HepG2 (cell line): Measurements from ENCODE around the gene DCN. TPM values are rescaled to one million over a fixed set of nuclear protein-coding genes. Genes with fewer than 3 reads are reported as not detected.

Experiments used
- ATAC-seq: fragments of 200-7000 bp; cut with Tn5 transposase; 3 replicates; pipeline ENCODE4 v1.9.1; 2020; ENCODE audit warnings: mild to moderate bottlenecking, moderate library complexity
- BruUV-seq: library from RNA; stranded (reverse); fragments of 400-500 nt; replicated peaks from 2 replicates; lab custom pipeline; 2021; lab: Mats Ljungman, UMichigan
- CTCF ChIA-PET: fragments of 300-600 bp; formaldehyde crosslinking; extraction: SDS; loops from one replicate; lab custom pipeline; 2021; ENCODE audit warnings: low total read pairs, inconsistent platforms, low intra/inter-chr PET ratio; lab: Yijun Ruan, JAX
- POLR2A ChIA-PET: fragments of 350-600 bp; sonication (Branson Sonifier 250); formaldehyde crosslinking; loops from one replicate; lab custom pipeline; 2020; ENCODE audit warnings: antibody characterized with exemption, inconsistent platforms; lab: Yijun Ruan, JAX
- DNase-seq: peaks from one replicate; pipeline ENCODE4 v3.0.0-alpha.2; 2015; ENCODE audit warnings: low spot score
- FAIRE-seq: peaks from 3 replicates; lab custom pipeline; 2011; peaks lifted over from hg19 to GRCh38; lab: Jason Lieb, UNC
- H2AFZ ChIP-seq: one replicate; pipeline ENCODE4 v1.6.1; 2011; ENCODE audit warnings: low read length, inconsistent platforms
- H3K27ac ChIP-seq: fragments of 300-600 bp; 3 replicates; pipeline ENCODE4 v1.8.0; 2011; ENCODE audit warnings: mixed run types, mild to moderate bottlenecking, mixed read lengths, low read length, inconsistent platforms; ENCODE audit not compliant: insufficient read depth; ENCODE audit errors: extremely low read length
- H3K27me3 ChIP-seq, 2 experiments: fragments of 200-600 bp in 1 of 2; 2 replicates in 1 of 2; 3 replicates in 1 of 2; pipeline versions ENCODE4 v1.6.0 to v1.8.0; 2011; ENCODE audit warnings: low read length in 2 of 2, mild to moderate bottlenecking in 2 of 2, moderate library complexity in 2 of 2, inconsistent platforms in 1 of 2; ENCODE audit not compliant: insufficient read depth in 2 of 2, control insufficient read depth in 1 of 2
- H3K36me3 ChIP-seq, 2 experiments: fragments of 200-600 bp in 1 of 2; replicated peaks in 1 of 2; 2 replicates in 1 of 2; 3 replicates in 1 of 2; pipeline versions ENCODE4 v1.5.1 to v1.8.0; 2011; ENCODE audit warnings: low read length in 2 of 2, inconsistent platforms in 1 of 2; ENCODE audit not compliant: insufficient read depth in 2 of 2, control insufficient read depth in 1 of 2
- H3K4me1 ChIP-seq: 2 replicates; pipeline ENCODE4 v1.5.1; 2012; ENCODE audit warnings: low read length, inconsistent platforms; ENCODE audit not compliant: insufficient read depth
- H3K4me2 ChIP-seq: 2 replicates; pipeline ENCODE4 v1.6.0; 2011; ENCODE audit warnings: low read depth, low read length, inconsistent platforms
- H3K4me3 ChIP-seq, 3 experiments: fragments of 200-600 bp in 1 of 3; sonication (generic), shearing (Covaris generic) in 1 of 3; replicated peaks in 1 of 3; 2 replicates each; pipeline ENCODE4 v1.5.1; 2011 to 2016; ENCODE audit warnings: low read length in 3 of 3, inconsistent platforms in 2 of 3, low read depth in 2 of 3, mild to moderate bottlenecking in 2 of 3, control low read depth in 1 of 3, mixed read lengths in 1 of 3; ENCODE audit not compliant: insufficient read depth in 1 of 3
- H3K79me2 ChIP-seq: one replicate; pipeline ENCODE4 v1.6.1; 2011; ENCODE audit warnings: low read length, inconsistent platforms; ENCODE audit not compliant: insufficient read depth
- H3K9ac ChIP-seq: 2 replicates; pipeline ENCODE4 v1.6.0; 2011; ENCODE audit warnings: mild to moderate bottlenecking, low read depth, low read length, inconsistent platforms; ENCODE audit not compliant: insufficient read depth
- H3K9me3 ChIP-seq: 2 replicates; pipeline ENCODE4 v1.5.1; 2012; ENCODE audit warnings: mild to moderate bottlenecking, low read length
- H4K20me1 ChIP-seq: 2 replicates; pipeline ENCODE4 v1.6.0; 2011; ENCODE audit warnings: inconsistent platforms, mild to moderate bottlenecking, low read length, moderate library complexity; ENCODE audit not compliant: insufficient read depth
- BHLHE40 ChIP-seq: IDR thresholded peaks from 2 replicates; pipeline ENCODE4 v1.6.1; 2011; ENCODE audit warnings: low read length, improper control_type of control experiment
- GPN1 ChIP-seq: sonication (generic); formaldehyde crosslinking; IDR thresholded peaks from 2 replicates; pipeline ENCODE4 v1.5.1; 2020; ENCODE audit warnings: missing genetic modification reagents, borderline replicate concordance
- GTF3A ChIP-seq: sonication (generic); formaldehyde crosslinking; conservative IDR thresholded peaks from 2 replicates; pipeline ENCODE4 v1.4.0; 2020; ENCODE audit warnings: mild to moderate bottlenecking, missing genetic modification reagents
- KDM6A ChIP-seq: IDR thresholded peaks from 2 replicates; pipeline ENCODE4 v1.6.1; 2016; ENCODE audit warnings: low read depth
- KMT2A ChIP-seq: sonication (generic); formaldehyde crosslinking; IDR thresholded peaks from 2 replicates; pipeline ENCODE4 v1.4.0; 2020; ENCODE audit warnings: missing genetic modification reagents
- PRPF4 ChIP-seq: fragments of 200-400 bp; formaldehyde crosslinking; IDR thresholded peaks from 2 replicates; pipeline ENCODE4 v1.6.1; 2016; ENCODE audit warnings: low read length, low read depth; ENCODE audit not compliant: poor library complexity, severe bottlenecking
- SYNCRIP ChIP-seq: fragments of 200-400 bp; formaldehyde crosslinking; IDR thresholded peaks from 2 replicates; pipeline ENCODE4 v1.6.1; 2018; ENCODE audit warnings: mild to moderate bottlenecking, low read depth, low read length; ENCODE audit not compliant: insufficient read depth
- WGBS: methylation state at CpG from one replicate; pipeline ENCODE4 v1.1.6; 2017; ENCODE audit warnings: low lambda C conversion rate; 5-methylcytosine and 5-hydroxymethylcytosine counted together
- in situ Hi-C: cut with HindIII; loops from 2 replicates; pipeline ENCODE4 v1.10.0; 2017; ENCODE audit warnings: low pct_unique_long_range_greater_than_20kb; ENCODE audit not compliant: extremely low pct_ligation_motif_present
- intact Hi-C: fragments of 100-400 bp; cut with micrococcal nuclease; formaldehyde crosslinking; loops from one replicate; pipeline ENCODE4 v1.10.0; 2022; ENCODE audit not compliant: unreplicated experiment
- polyA plus RNA-seq, 8 experiments: library from polyadenylated mRNA; depleted of rRNA in 3 of 8; stranded (reverse) in 7 of 8; unstranded in 1 of 8; fragments of >200 nt; fragmentation: Illumina TruSeq in 4 of 8; extraction: Trizol in 4 of 8; gene quantifications; 2 replicates each; pipeline versions ENCODE4 v1.2.1 to v1.2.3, GENCODE V29; 2011 to 2016; ENCODE audit warnings: low read depth in 4 of 8, missing spikeins in 1 of 8, mixed read lengths in 1 of 8; ENCODE audit not compliant: insufficient read depth in 1 of 8
- total RNA-seq, 5 experiments: library from RNA; depleted of rRNA; stranded (reverse); fragments of >200 nt; fragmentation: Illumina TruSeq; extraction: Trizol; gene quantifications; 2 replicates each; pipeline ENCODE4 v1.2.3, GENCODE V29; 2016; ENCODE audit warnings: low read depth in 1 of 5
- TF ChIP-seq, protein P1 (sequence below): sonication (generic); formaldehyde crosslinking; IDR thresholded peaks from 2 replicates; pipeline ENCODE4 v1.5.0; 2020; ENCODE audit warnings: missing genetic modification reagents, mild to moderate bottlenecking, borderline replicate concordance
- TF ChIP-seq, protein P2 (sequence below): sonication (generic); formaldehyde crosslinking; IDR thresholded peaks from 2 replicates; pipeline ENCODE4 v1.4.0; 2020; ENCODE audit warnings: missing genetic modification reagents
- TF ChIP-seq, protein P3 (sequence below): sonication (generic); formaldehyde crosslinking; IDR thresholded peaks from 2 replicates; pipeline ENCODE4 v1.5.0; 2020; ENCODE audit warnings: mild to moderate bottlenecking, missing genetic modification reagents, borderline replicate concordance
- TF ChIP-seq, protein P4 (sequence below): sonication (generic); formaldehyde crosslinking; IDR thresholded peaks from 2 replicates; pipeline ENCODE4 v1.5.0; 2020; ENCODE audit warnings: mild to moderate bottlenecking, low read depth, missing genetic modification reagents, borderline replicate concordance
- TF ChIP-seq, protein P5 (sequence below): sonication (generic); formaldehyde crosslinking; IDR thresholded peaks from 2 replicates; pipeline ENCODE4 v1.5.1; 2020; ENCODE audit warnings: mild to moderate bottlenecking, missing genetic modification reagents, moderate library complexity

Gene DCN
- total and polyA plus RNA-seq, 2 of the 13 experiments (the other 11 are each of a cell fraction or from before 2014, with no cell fraction given), result not detected

DNA sequence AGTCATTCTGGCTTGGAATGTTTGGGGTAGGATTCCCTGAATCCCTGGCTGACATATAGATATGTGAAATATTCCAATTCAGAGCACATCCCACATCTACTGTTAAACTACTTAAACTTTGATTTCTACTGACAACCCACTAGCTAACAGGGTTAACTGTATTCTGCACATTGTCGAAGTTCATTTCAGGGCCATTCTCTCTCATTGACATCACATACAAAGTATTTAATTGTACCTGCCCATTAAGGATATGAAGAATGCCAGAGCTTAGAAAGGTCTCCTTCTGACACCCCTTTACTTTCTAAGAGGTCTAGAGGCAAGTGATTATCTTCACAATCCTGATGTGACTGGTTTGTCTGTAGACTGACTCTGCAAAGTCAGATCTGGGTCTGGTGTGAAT lies 2.8 kb upstream of the DCN start (continued):
- TF ChIP-seq, protein P1, sequence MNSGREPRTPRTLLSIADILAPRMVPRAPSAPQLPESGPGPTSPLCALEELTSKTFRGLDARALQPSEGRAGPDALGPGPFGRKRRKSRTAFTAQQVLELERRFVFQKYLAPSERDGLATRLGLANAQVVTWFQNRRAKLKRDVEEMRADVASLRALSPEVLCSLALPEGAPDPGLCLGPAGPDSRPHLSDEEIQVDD (CRISPR knock-in tag), result no peak
- TF ChIP-seq, protein P2, sequence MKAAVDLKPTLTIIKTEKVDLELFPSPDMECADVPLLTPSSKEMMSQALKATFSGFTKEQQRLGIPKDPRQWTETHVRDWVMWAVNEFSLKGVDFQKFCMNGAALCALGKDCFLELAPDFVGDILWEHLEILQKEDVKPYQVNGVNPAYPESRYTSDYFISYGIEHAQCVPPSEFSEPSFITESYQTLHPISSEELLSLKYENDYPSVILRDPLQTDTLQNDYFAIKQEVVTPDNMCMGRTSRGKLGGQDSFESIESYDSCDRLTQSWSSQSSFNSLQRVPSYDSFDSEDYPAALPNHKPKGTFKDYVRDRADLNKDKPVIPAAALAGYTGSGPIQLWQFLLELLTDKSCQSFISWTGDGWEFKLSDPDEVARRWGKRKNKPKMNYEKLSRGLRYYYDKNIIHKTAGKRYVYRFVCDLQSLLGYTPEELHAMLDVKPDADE (CRISPR knock-in tag), result no peak
- TF ChIP-seq SYNCRIP (no peak), PRPF4 (no peak), KDM6A (CRISPR knock-in tag) (no peak)

DNA sequence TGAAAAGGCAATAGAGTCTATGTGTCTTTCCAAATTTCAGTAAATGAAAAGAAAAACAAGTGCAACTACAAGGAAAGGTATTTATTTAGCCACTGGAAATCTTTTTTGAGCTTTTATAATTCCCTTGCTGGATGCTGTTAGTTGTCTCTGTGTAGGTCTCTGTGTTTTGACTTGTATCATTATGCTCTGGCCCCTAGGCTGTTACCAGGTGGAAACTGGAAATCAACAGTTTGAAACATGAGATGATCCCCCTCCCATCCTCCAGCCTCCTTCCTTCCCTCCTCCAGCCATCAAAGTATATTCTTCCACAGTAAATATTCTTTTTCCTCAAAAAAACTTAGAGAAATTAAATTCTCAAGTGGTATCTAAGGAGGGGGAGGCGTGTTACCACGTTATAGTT lies 934 bp upstream of the DCN start:
- CTCF ChIA-PET, result no interaction called here
- TF ChIP-seq, protein P3, sequence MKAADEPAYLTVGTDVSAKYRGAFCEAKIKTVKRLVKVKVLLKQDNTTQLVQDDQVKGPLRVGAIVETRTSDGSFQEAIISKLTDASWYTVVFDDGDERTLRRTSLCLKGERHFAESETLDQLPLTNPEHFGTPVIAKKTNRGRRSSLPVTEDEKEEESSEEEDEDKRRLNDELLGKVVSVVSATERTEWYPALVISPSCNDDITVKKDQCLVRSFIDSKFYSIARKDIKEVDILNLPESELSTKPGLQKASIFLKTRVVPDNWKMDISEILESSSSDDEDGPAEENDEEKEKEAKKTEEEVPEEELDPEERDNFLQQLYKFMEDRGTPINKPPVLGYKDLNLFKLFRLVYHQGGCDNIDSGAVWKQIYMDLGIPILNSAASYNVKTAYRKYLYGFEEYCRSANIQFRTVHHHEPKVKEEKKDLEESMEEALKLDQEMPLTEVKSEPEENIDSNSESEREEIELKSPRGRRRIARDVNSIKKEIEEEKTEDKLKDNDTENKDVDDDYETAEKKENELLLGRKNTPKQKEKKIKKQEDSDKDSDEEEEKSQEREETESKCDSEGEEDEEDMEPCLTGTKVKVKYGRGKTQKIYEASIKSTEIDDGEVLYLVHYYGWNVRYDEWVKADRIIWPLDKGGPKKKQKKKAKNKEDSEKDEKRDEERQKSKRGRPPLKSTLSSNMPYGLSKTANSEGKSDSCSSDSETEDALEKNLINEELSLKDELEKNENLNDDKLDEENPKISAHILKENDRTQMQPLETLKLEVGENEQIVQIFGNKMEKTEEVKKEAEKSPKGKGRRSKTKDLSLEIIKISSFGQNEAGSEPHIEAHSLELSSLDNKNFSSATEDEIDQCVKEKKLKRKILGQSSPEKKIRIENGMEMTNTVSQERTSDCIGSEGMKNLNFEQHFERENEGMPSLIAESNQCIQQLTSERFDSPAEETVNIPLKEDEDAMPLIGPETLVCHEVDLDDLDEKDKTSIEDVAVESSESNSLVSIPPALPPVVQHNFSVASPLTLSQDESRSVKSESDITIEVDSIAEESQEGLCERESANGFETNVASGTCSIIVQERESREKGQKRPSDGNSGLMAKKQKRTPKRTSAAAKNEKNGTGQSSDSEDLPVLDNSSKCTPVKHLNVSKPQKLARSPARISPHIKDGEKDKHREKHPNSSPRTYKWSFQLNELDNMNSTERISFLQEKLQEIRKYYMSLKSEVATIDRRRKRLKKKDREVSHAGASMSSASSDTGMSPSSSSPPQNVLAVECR (CRISPR knock-in tag), result no peak
- TF ChIP-seq GTF3A (CRISPR knock-in tag) (no peak), KMT2A (CRISPR knock-in tag) (no peak), GPN1 (CRISPR knock-in tag) (no peak), BHLHE40 (no peak)
- TF ChIP-seq, protein P4, sequence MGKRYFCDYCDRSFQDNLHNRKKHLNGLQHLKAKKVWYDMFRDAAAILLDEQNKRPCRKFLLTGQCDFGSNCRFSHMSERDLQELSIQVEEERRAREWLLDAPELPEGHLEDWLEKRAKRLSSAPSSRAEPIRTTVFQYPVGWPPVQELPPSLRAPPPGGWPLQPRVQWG (CRISPR knock-in tag), result no peak
- TF ChIP-seq, protein P5, sequence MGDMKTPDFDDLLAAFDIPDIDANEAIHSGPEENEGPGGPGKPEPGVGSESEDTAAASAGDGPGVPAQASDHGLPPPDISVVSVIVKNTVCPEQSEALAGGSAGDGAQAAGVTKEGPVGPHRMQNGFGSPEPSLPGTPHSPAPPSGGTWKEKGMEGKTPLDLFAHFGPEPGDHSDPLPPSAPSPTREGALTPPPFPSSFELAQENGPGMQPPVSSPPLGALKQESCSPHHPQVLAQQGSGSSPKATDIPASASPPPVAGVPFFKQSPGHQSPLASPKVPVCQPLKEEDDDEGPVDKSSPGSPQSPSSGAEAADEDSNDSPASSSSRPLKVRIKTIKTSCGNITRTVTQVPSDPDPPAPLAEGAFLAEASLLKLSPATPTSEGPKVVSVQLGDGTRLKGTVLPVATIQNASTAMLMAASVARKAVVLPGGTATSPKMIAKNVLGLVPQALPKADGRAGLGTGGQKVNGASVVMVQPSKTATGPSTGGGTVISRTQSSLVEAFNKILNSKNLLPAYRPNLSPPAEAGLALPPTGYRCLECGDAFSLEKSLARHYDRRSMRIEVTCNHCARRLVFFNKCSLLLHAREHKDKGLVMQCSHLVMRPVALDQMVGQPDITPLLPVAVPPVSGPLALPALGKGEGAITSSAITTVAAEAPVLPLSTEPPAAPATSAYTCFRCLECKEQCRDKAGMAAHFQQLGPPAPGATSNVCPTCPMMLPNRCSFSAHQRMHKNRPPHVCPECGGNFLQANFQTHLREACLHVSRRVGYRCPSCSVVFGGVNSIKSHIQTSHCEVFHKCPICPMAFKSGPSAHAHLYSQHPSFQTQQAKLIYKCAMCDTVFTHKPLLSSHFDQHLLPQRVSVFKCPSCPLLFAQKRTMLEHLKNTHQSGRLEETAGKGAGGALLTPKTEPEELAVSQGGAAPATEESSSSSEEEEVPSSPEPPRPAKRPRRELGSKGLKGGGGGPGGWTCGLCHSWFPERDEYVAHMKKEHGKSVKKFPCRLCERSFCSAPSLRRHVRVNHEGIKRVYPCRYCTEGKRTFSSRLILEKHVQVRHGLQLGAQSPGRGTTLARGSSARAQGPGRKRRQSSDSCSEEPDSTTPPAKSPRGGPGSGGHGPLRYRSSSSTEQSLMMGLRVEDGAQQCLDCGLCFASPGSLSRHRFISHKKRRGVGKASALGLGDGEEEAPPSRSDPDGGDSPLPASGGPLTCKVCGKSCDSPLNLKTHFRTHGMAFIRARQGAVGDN (CRISPR knock-in tag), result no peak

More for the DNA sequence above, 934 bp upstream of the DCN start:
- POLR2A ChIA-PET, result no interaction called here
- no peaks in the 10 kb centered on the region for H3K9me3 ChIP-seq
- BruUV-seq, result no TSS peak
- no peaks in the 10 kb centered on the region for H3K4me1 ChIP-seq
- no peak overlapping the region for H3K27ac ChIP-seq
- WGBS, result 0% methylated on average over 2 of the region's 2 CpGs
- no peak overlapping the region for H3K4me3 ChIP-seq
- no peaks in the 10 kb centered on the region for H3K79me2 ChIP-seq
- no peak overlapping the region for H3K9ac ChIP-seq
- ATAC-seq, result no peak
- H3K36me3 ChIP-seq, result no peaks in the 10 kb centered on the region
- no peaks in the 10 kb centered on the region for H3K27me3 ChIP-seq
- no peak overlapping the region for H3K4me2 ChIP-seq
- FAIRE-seq, result no peak
- no peaks in the 10 kb centered on the region for H4K20me1 ChIP-seq
- intact Hi-C loops, result no loop called here
- in situ Hi-C loops, result no loop called here
- H2AFZ ChIP-seq, result no peak overlapping the region
- DNase-seq, result no peak
